Endodermal cell (in vitro differentiated cells): ENCODE data around the gene SMPD3. TPM values are rescaled to one million over a fixed set of nuclear protein-coding genes. Genes with fewer than 3 reads are reported as not detected.
A peak's percentile ranks its signal among the peaks of the same experiment; 100 is the strongest.

Experiments used
- DNase-seq: peaks from one replicate; pipeline ENCODE4 v3.0.0-alpha.2; 2017
- H3K27ac ChIP-seq: 2 replicates; pipeline ENCODE4 v1.5.1; 2013; ENCODE audit warnings: mild to moderate bottlenecking, low read depth, low read length, moderate library complexity
- H3K27me3 ChIP-seq: 2 replicates; pipeline ENCODE4 v1.6.1; 2013; ENCODE audit warnings: mild to moderate bottlenecking, low read length, moderate library complexity; ENCODE audit not compliant: insufficient read depth, control insufficient read depth, poor library complexity, severe bottlenecking
- H3K36me3 ChIP-seq: 2 replicates; pipeline ENCODE4 v1.7.0; 2013; ENCODE audit warnings: mild to moderate bottlenecking, low read length, moderate library complexity; ENCODE audit not compliant: control insufficient read depth, insufficient read depth
- H3K4me1 ChIP-seq: one replicate; pipeline ENCODE4 v1.7.0; 2013; ENCODE audit warnings: low read length; ENCODE audit not compliant: control insufficient read depth, insufficient read depth
- H3K4me3 ChIP-seq: 2 replicates; pipeline ENCODE4 v1.5.1; 2013; ENCODE audit warnings: mild to moderate bottlenecking, low read length, moderate library complexity
- H3K9ac ChIP-seq: 2 replicates; pipeline ENCODE4 v1.6.1; 2013; ENCODE audit warnings: mild to moderate bottlenecking, low read length, moderate library complexity; ENCODE audit not compliant: poor library complexity, severe bottlenecking; ENCODE audit errors: extremely low read depth
- H3K9me3 ChIP-seq: 2 replicates; pipeline ENCODE4 v1.6.1; 2013; ENCODE audit warnings: mild to moderate bottlenecking, low read length, moderate library complexity; ENCODE audit not compliant: control insufficient read depth
- H3K27ac Mint-ChIP-seq: 2 replicates; pipeline ENCODE4 v1.8.0; 2020; ENCODE audit warnings: mixed read lengths
- H3K27me3 Mint-ChIP-seq: 2 replicates; pipeline ENCODE4 v1.8.0; 2021; ENCODE audit warnings: mild to moderate bottlenecking, mixed read lengths; ENCODE audit not compliant: insufficient read depth
- H3K36me3 Mint-ChIP-seq: 2 replicates; pipeline ENCODE4 v1.8.0; 2020; ENCODE audit warnings: low read depth, mixed read lengths
- H3K4me1 Mint-ChIP-seq: 2 replicates; pipeline ENCODE4 v1.8.0; 2020; ENCODE audit warnings: mixed read lengths
- H3K4me3 Mint-ChIP-seq: 2 replicates; pipeline ENCODE4 v1.8.0; 2020; ENCODE audit warnings: mild to moderate bottlenecking, moderate library complexity, mixed read lengths
- H3K9me3 Mint-ChIP-seq: 2 replicates; pipeline ENCODE4 v1.8.0; 2020; ENCODE audit warnings: mild to moderate bottlenecking, mixed read lengths
- CTCF ChIP-seq: fragments of 200-600 bp; sonication (generic); conservative IDR thresholded peaks from 2 replicates; pipeline ENCODE4 v1.5.0; 2021; ENCODE audit warnings: antibody characterized with exemption, mild to moderate bottlenecking
- WGBS, 2 experiments: methylation state at CpG; one replicate each; pipeline versions ENCODE4 v1.1.5 to v1.1.7; 2013; ENCODE audit warnings: missing lambda C conversion rate in 2 of 2, mixed read lengths in 1 of 2; ENCODE audit not compliant: insufficient coverage in 1 of 2, insufficient read length in 1 of 2; 5-methylcytosine and 5-hydroxymethylcytosine counted together
- total RNA-seq, 2 donors: library from RNA; stranded (reverse); fragmentation: NEBNext Ultra II Directional in 1 of 2; extraction: Animal tissue kit (Norgen Biotek cat#: 25700) in 1 of 2; gene quantifications; 2 replicates in 1 of 2; 3 replicates in 1 of 2; pipeline ENCODE4 v1.2.1, GENCODE V29; 2021

SMPD3 gene
- total RNA-seq, 2 donors from 2014 or later, result 0.07 TPM; not detected in 1

- Mint-ChIP-seq H3K4me3 (no peak overlapping the region), H3K9me3 (no peaks in the 10 kb centered on the region), H3K27ac (no peak overlapping the region), H3K27me3 (no peaks in the 10 kb centered on the region), H3K36me3 (peaks cover 63% of the 10 kb centered on the region), H3K4me1 (no peaks in the 10 kb centered on the region)
- DNase-seq, result no peak
- 94 to 95% methylated on average over 10 to 13 of the region's 13 CpGs for WGBS, 2 experiments
- Histone ChIP-seq H3K27ac (no peak overlapping the region), H3K27me3 (no peaks in the 10 kb centered on the region), H3K9ac (no peak overlapping the region), H3K9me3 (no peaks in the 10 kb centered on the region), H3K4me3 (no peak overlapping the region), H3K36me3 (peaks cover 75% of the 10 kb centered on the region), H3K4me1 (no peaks in the 10 kb centered on the region)
- TF ChIP-seq CTCF, result no peak
Observed at GRCh38 chr16:68339214-68339613, 109.1 kb downstream of the SMPD3 start.

- Histone ChIP-seq H3K27ac (no peak overlapping the region), H3K4me3 (no peak overlapping the region), H3K9me3 (no peaks in the 10 kb centered on the region), H3K4me1 (no peaks in the 10 kb centered on the region), H3K9ac (no peak overlapping the region), H3K36me3 (peaks cover 74% of the 10 kb centered on the region), H3K27me3 (no peaks in the 10 kb centered on the region)
- WGBS, 2 experiments, result 96 to 98% methylated on average over 10 to 16 of the region's 16 CpGs
- Mint-ChIP-seq H3K36me3 (peaks cover 65% of the 10 kb centered on the region), H3K27ac (peak overlapping the region; percentile 18), H3K4me1 (no peaks in the 10 kb centered on the region), H3K9me3 (no peaks in the 10 kb centered on the region), H3K27me3 (no peaks in the 10 kb centered on the region), H3K4me3 (no peak overlapping the region)
- no peak for DNase-seq
- TF ChIP-seq CTCF, result no peak
Observed at GRCh38 chr16:68338326-68339119, 109.8 kb downstream of the SMPD3 start.

GRCh38 chr16:68335175-68335574, 113.1 kb downstream of the SMPD3 start:
- H3K27ac Mint-ChIP-seq, result no peak overlapping the region
- no peak for TF ChIP-seq CTCF
- H3K36me3 ChIP-seq, result peaks cover 64% of the 10 kb centered on the region
- H3K36me3 Mint-ChIP-seq, result peaks cover 54% of the 10 kb centered on the region
- DNase-seq, result no peak
- no peaks in the 10 kb centered on the region for H3K27me3 Mint-ChIP-seq
- no peak overlapping the region for H3K27ac ChIP-seq
- 96 to 100% methylated on average over 2 to 5 of the region's 5 CpGs for WGBS, 2 experiments
- H3K9me3 ChIP-seq, result no peaks in the 10 kb centered on the region
- peaks cover 8% of the 10 kb centered on the region for H3K4me1 ChIP-seq
- peaks cover 6% of the 10 kb centered on the region for H3K4me1 Mint-ChIP-seq
- H3K27me3 ChIP-seq, result no peaks in the 10 kb centered on the region
- no peak overlapping the region for H3K4me3 ChIP-seq
- H3K9me3 Mint-ChIP-seq, result no peaks in the 10 kb centered on the region
- H3K9ac ChIP-seq, result no peak overlapping the region
- H3K4me3 Mint-ChIP-seq, result no peak overlapping the region
